ENCODE results near the gene GTF3C5.
"Not testable (repeated sequence)": the region's sequence is repeated elsewhere in the genome, so short reads cannot be mapped to it uniquely, and the experiment has no call there.

The GTF3C5 gene

GRCh38 chr9:133074111-133074651, 43.4 kb downstream of the GTF3C5 start:
- no peak overlapping the region for H3K4me3 ChIP-seq (ENCODE audit: low read length)
- TF ChIP-seq ZNF274 (IDR thresholded peaks at IDR 0.05; ENCODE audit: low read depth, low read length) = no peak

- H3K4me3 ChIP-seq (ENCODE audit: low read length) = no peak overlapping the region
- TF ChIP-seq ZNF274 (IDR thresholded peaks at IDR 0.05; ENCODE audit: low read depth, low read length) = no peak
These were observed 45.3 kb downstream of the GTF3C5 start for GRCh38 chr9:133075925-133076630.

GRCh38 chr9:133076691-133077090, 45.9 kb downstream of the GTF3C5 start:
- H3K4me3 ChIP-seq (ENCODE audit: low read length) = no peak overlapping the region
- TF ChIP-seq ZNF274 (IDR thresholded peaks at IDR 0.05; ENCODE audit: low read depth, low read length) = no peak

- no peak overlapping the region for H3K4me3 ChIP-seq (ENCODE audit: low read length)
These were observed 47.7 kb downstream of the GTF3C5 start for GRCh38 chr9:133078486-133078885.

GRCh38 chr9:133080161-133080560, 49.4 kb downstream of the GTF3C5 start:
- no peak overlapping the region for H3K4me3 ChIP-seq (ENCODE audit: low read length)
- TF ChIP-seq ZNF274 (IDR thresholded peaks at IDR 0.05; ENCODE audit: low read depth, low read length) = no peak

More at GRCh38 chr9:133078486-133078885, 47.7 kb downstream of the GTF3C5 start:
- TF ChIP-seq ZNF274 (IDR thresholded peaks at IDR 0.05; ENCODE audit: low read depth, low read length) = no peak

- H3K4me3 ChIP-seq (ENCODE audit: low read length) = not testable (repeated sequence)
These were observed 50.3 kb downstream of the GTF3C5 start for GRCh38 chr9:133080786-133081779.

GRCh38 chr9:133081957-133082644, 51.3 kb downstream of the GTF3C5 start:
- H3K4me3 ChIP-seq (ENCODE audit: low read length) = not testable (repeated sequence)

- H3K4me3 ChIP-seq (ENCODE audit: low read length) = not testable (repeated sequence)
These were observed 52.9 kb downstream of the GTF3C5 start for GRCh38 chr9:133083688-133084087.

GRCh38 chr9:133086212-133086860, 55.5 kb downstream of the GTF3C5 start:
- not testable (repeated sequence) for H3K4me3 ChIP-seq (ENCODE audit: low read length)

GRCh38 chr9:133086894-133087293, 56.1 kb downstream of the GTF3C5 start:
- no peak for TF ChIP-seq ZNF274 (IDR thresholded peaks at IDR 0.05; ENCODE audit: low read depth, low read length)
- no peak overlapping the region for H3K4me3 ChIP-seq (ENCODE audit: low read length)

- no peak for TF ChIP-seq ZNF274 (IDR thresholded peaks at IDR 0.05; ENCODE audit: low read depth, low read length)
- no peak overlapping the region for H3K4me3 ChIP-seq (ENCODE audit: low read length)
These were observed 56.8 kb downstream of the GTF3C5 start for GRCh38 chr9:133087429-133088145.

GRCh38 chr9:133088146-133088750, 57.5 kb downstream of the GTF3C5 start:
- no peak overlapping the region for H3K4me3 ChIP-seq (ENCODE audit: low read length)
- no peak for TF ChIP-seq ZNF274 (IDR thresholded peaks at IDR 0.05; ENCODE audit: low read depth, low read length)

GRCh38 chr9:133088756-133089155, 58.0 kb downstream of the GTF3C5 start:
- TF ChIP-seq ZNF274 (IDR thresholded peaks at IDR 0.05; ENCODE audit: low read depth, low read length) = no peak
- no peak overlapping the region for H3K4me3 ChIP-seq (ENCODE audit: low read length)
